ENCODE data around the gene QARS1. TPM values are rescaled to one million over a fixed set of nuclear protein-coding genes. Genes with fewer than 3 reads are reported as not detected.

The QARS1 gene
- total and polyA plus RNA-seq, 2 of the 13 experiments (the other 11 are each of a cell fraction or from before 2014, with no cell fraction given), result 307 to 327 TPM

- CTCF ChIA-PET (ENCODE audit: low intra/inter-chr PET ratio, low total read pairs), result no interaction called here
Measured at GRCh38 chr3:49057268-49057667, 47.3 kb downstream of the QARS1 start.

GRCh38 chr3:49054344-49054862 lies 50.2 kb downstream of the QARS1 start:
- BruUV-seq (replicated peaks), result no TSS peak
- Histone ChIP-seq H4K20me1 (ENCODE audit: insufficient read depth, low read length) (0 out of 2 replicates have a peak, but pooled peaks cover 5% of the 10 kb centered on the region), H3K27ac (ENCODE audit: extremely low read length, insufficient read depth, low read length) (no peak overlapping the region), H3K36me3 (replicated peaks in 1 of 2; ENCODE audit: control insufficient read depth in 1 of 2, insufficient read depth in 2 of 2, low read length in 2 of 2) (peaks cover 30 to 64% of the 10 kb centered on the region in 2 experiments), H3K27me3 (ENCODE audit: control insufficient read depth in 1 of 2, insufficient read depth in 2 of 2, low read length in 2 of 2) (no peaks in the 10 kb centered on the region), H3K4me1 (ENCODE audit: insufficient read depth, low read length) (peaks cover 27% of the 10 kb centered on the region), H3K9me3 (ENCODE audit: low read length) (no peaks in the 10 kb centered on the region), H3K9ac (ENCODE audit: insufficient read depth, low read depth, low read length) (no peak overlapping the region), H3K4me2 (ENCODE audit: low read depth, low read length) (no peak overlapping the region), H2AFZ (ENCODE audit: low read length) (no peak overlapping the region), H3K4me3 (replicated peaks in 1 of 3; ENCODE audit: insufficient read depth in 1 of 3, low read depth in 2 of 3, low read length in 3 of 3) (no peak overlapping the region), H3K79me2 (ENCODE audit: insufficient read depth, low read length) (peaks cover 4% of the 10 kb centered on the region)
- ATAC-seq, result no peak
- ChIA-PET POLR2A (interaction anchor here (1.5 kb wide), 1 partner anchor 25 kb away, joined by 4 read pairs; the partner anchor contains the start of gene IMPDH2), CTCF (ENCODE audit: low intra/inter-chr PET ratio, low total read pairs) (no interaction called here)
- TF ChIP-seq RARA (CRISPR knock-in tag; IDR thresholded peaks at IDR 0.05) (0 out of 2 replicates have a peak, but pooled peaks have one; percentile 23), ZMYM2 (CRISPR knock-in tag; IDR thresholded peaks at IDR 0.05) (0 out of 2 replicates have a peak, but pooled peaks have one; percentile 42), ZNF121 (CRISPR knock-in tag; IDR thresholded peaks at IDR 0.05) (peak; percentile 88), HNF4A (CRISPR knock-in tag; IDR thresholded peaks at IDR 0.05) (peak; percentile 59; the same call in 1 of the 2 replicates), NR2F1 (CRISPR knock-in tag; IDR thresholded peaks at IDR 0.05) (no peak), KLF12 (CRISPR knock-in tag; IDR thresholded peaks at IDR 0.05; ENCODE audit: borderline replicate concordance) (no peak), ZNF770 (CRISPR knock-in tag; IDR thresholded peaks at IDR 0.05) (peak; percentile 94)
- FAIRE-seq, result no peak
- intact Hi-C loops (cut with micrococcal nuclease; ENCODE audit: unreplicated experiment) (no loop called here), in situ Hi-C loops (cut with HindIII; ENCODE audit: extremely low pct_ligation_motif_present, low pct_unique_long_range_greater_than_20kb) (no loop called here)
- 100% methylated on average over 2 of the region's 2 CpGs for WGBS (ENCODE audit: low lambda C conversion rate)
- DNase-seq (ENCODE audit: low spot score), result no peak

More at GRCh38 chr3:49057268-49057667, 47.3 kb downstream of the QARS1 start:
- no peak overlapping the region for H3K9ac ChIP-seq (ENCODE audit: insufficient read depth, low read depth, low read length)
- H3K79me2 ChIP-seq (ENCODE audit: insufficient read depth, low read length), result no peaks in the 10 kb centered on the region
- peaks cover 24 to 63% of the 10 kb centered on the region in 2 experiments for H3K36me3 ChIP-seq (replicated peaks in 1 of 2; ENCODE audit: control insufficient read depth in 1 of 2, insufficient read depth in 2 of 2, low read length in 2 of 2)
- no peaks in the 10 kb centered on the region for H3K27me3 ChIP-seq (ENCODE audit: control insufficient read depth in 1 of 2, insufficient read depth in 2 of 2, low read length in 2 of 2)
- TF ChIP-seq AGO2 (optimal IDR thresholded peaks at IDR 0.05; ENCODE audit: low read depth, low read length), result peak; percentile 78
- TF ChIP-seq SP5 (CRISPR knock-in tag; IDR thresholded peaks at IDR 0.05; ENCODE audit: borderline replicate concordance, low read depth), result no peak
- WGBS (ENCODE audit: low lambda C conversion rate), result 92% methylated on average over 2 of the region's 10 CpGs
- in situ Hi-C loops (cut with HindIII; ENCODE audit: extremely low pct_ligation_motif_present, low pct_unique_long_range_greater_than_20kb) (no loop called here), intact Hi-C loops (cut with micrococcal nuclease; ENCODE audit: unreplicated experiment) (no loop called here)
- H3K4me1 ChIP-seq (ENCODE audit: insufficient read depth, low read length), result peaks cover 13% of the 10 kb centered on the region; the same call in 1 of the 2 replicates
- no peak overlapping the region for H3K27ac ChIP-seq (ENCODE audit: extremely low read length, insufficient read depth, low read length)
- ATAC-seq, result peak; percentile 23
- H3K4me3 ChIP-seq (replicated peaks in 1 of 3; ENCODE audit: insufficient read depth in 1 of 3, low read depth in 2 of 3, low read length in 3 of 3), result no peak overlapping the region
- FAIRE-seq, result no peak
- BruUV-seq (replicated peaks), result TSS peak; percentile 33
- H2AFZ ChIP-seq (ENCODE audit: low read length), result no peak overlapping the region
- H3K9me3 ChIP-seq (ENCODE audit: low read length), result no peaks in the 10 kb centered on the region
- POLR2A ChIA-PET, result no interaction called here
- DNase-seq (ENCODE audit: low spot score), result no peak
- H4K20me1 ChIP-seq (ENCODE audit: insufficient read depth, low read length), result no peaks in the 10 kb centered on the region
- no peak overlapping the region for H3K4me2 ChIP-seq (ENCODE audit: low read depth, low read length)
